ENCODE results near the gene TRIM68. TPM values are rescaled to one million over a fixed set of nuclear protein-coding genes. Genes with fewer than 3 reads are reported as not detected.

The TRIM68 gene
- total RNA-seq, 1 donor from 2014 or later: 11.5 TPM

- Mint-ChIP-seq H3K36me3 (ENCODE audit: low read depth, unreplicated experiment) (no peaks in the 10 kb centered on the region), H3K4me1 (ENCODE audit: low read depth, unreplicated experiment) (peaks cover 10% of the 10 kb centered on the region), H3K4me3 (ENCODE audit: unreplicated experiment) (no peak overlapping the region), H3K9me3 (ENCODE audit: unreplicated experiment) (no peaks in the 10 kb centered on the region), H3K27me3 (ENCODE audit: low read depth, unreplicated experiment) (peaks cover 3% of the 10 kb centered on the region), H3K27ac (ENCODE audit: unreplicated experiment) (no peak overlapping the region)
- no peak overlapping the region for H3K4me2 ChIP-seq (ENCODE audit: low read length)
- H2AFZ ChIP-seq (ENCODE audit: low read depth, low read length): no peak overlapping the region
- no peaks in the 10 kb centered on the region for H4K20me1 ChIP-seq (ENCODE audit: insufficient read depth, low read length)
- no peak for FAIRE-seq
- no peaks in the 10 kb centered on the region for H3K27me3 ChIP-seq (ENCODE audit: insufficient read depth, low read length)
- no peak for TF ChIP-seq EZH2 (IDR thresholded peaks at IDR 0.05; ENCODE audit: insufficient read depth, low read length)
- TF ChIP-seq, protein P1, sequence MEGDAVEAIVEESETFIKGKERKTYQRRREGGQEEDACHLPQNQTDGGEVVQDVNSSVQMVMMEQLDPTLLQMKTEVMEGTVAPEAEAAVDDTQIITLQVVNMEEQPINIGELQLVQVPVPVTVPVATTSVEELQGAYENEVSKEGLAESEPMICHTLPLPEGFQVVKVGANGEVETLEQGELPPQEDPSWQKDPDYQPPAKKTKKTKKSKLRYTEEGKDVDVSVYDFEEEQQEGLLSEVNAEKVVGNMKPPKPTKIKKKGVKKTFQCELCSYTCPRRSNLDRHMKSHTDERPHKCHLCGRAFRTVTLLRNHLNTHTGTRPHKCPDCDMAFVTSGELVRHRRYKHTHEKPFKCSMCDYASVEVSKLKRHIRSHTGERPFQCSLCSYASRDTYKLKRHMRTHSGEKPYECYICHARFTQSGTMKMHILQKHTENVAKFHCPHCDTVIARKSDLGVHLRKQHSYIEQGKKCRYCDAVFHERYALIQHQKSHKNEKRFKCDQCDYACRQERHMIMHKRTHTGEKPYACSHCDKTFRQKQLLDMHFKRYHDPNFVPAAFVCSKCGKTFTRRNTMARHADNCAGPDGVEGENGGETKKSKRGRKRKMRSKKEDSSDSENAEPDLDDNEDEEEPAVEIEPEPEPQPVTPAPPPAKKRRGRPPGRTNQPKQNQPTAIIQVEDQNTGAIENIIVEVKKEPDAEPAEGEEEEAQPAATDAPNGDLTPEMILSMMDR (IDR thresholded peaks at IDR 0.05; ENCODE audit: insufficient read depth, low read depth, low read length): no peak
- no peak overlapping the region for H3K4me3 ChIP-seq (ENCODE audit: insufficient read depth, low read depth, low read length)
- H3K27ac ChIP-seq (ENCODE audit: low read depth, low read length): no peak overlapping the region
- no peak overlapping the region for H3K9ac ChIP-seq (ENCODE audit: low read length)
- H3K4me1 ChIP-seq (ENCODE audit: insufficient read depth, low read length): no peaks in the 10 kb centered on the region
- H3K36me3 ChIP-seq (ENCODE audit: insufficient read depth, low read length): no peaks in the 10 kb centered on the region
- no peaks in the 10 kb centered on the region for H3K9me3 ChIP-seq (ENCODE audit: insufficient read depth, low read depth, low read length)
- H3K79me2 ChIP-seq (ENCODE audit: insufficient read depth, low read length): no peaks in the 10 kb centered on the region
- DNase-seq (ENCODE audit: low read depth): no peak
Observed at GRCh38 chr11:4641501-4641900, 33.5 kb upstream of the TRIM68 start.

DNA sequence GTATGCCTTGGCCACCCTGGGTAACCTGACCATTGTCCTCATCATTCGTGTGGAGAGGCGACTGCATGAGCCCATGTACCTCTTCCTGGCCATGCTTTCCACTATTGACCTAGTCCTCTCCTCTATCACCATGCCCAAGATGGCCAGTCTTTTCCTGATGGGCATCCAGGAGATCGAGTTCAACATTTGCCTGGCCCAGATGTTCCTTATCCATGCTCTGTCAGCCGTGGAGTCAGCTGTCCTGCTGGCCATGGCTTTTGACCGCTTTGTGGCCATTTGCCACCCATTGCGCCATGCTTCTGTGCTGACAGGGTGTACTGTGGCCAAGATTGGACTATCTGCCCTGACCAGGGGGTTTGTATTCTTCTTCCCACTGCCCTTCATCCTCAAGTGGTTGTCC is 31.9 kb upstream of the TRIM68 start:
- Histone ChIP-seq H2AFZ (ENCODE audit: low read depth, low read length) (no peak overlapping the region), H3K79me2 (ENCODE audit: insufficient read depth, low read length) (no peaks in the 10 kb centered on the region), H3K4me1 (ENCODE audit: insufficient read depth, low read length) (no peaks in the 10 kb centered on the region), H3K27me3 (ENCODE audit: insufficient read depth, low read length) (peaks cover 3% of the 10 kb centered on the region), H3K36me3 (ENCODE audit: insufficient read depth, low read length) (no peaks in the 10 kb centered on the region), H3K4me2 (ENCODE audit: low read length) (no peak overlapping the region), H3K9ac (ENCODE audit: low read length) (no peak overlapping the region), H4K20me1 (ENCODE audit: insufficient read depth, low read length) (no peaks in the 10 kb centered on the region), H3K27ac (ENCODE audit: low read depth, low read length) (no peak overlapping the region), H3K4me3 (ENCODE audit: insufficient read depth, low read depth, low read length) (no peak overlapping the region), H3K9me3 (ENCODE audit: insufficient read depth, low read depth, low read length) (no peaks in the 10 kb centered on the region)
- DNase-seq (ENCODE audit: low read depth) (no peak), FAIRE-seq (no peak)
- Mint-ChIP-seq H3K4me1 (ENCODE audit: low read depth, unreplicated experiment) (peaks cover 10% of the 10 kb centered on the region), H3K9me3 (ENCODE audit: unreplicated experiment) (no peaks in the 10 kb centered on the region), H3K4me3 (ENCODE audit: unreplicated experiment) (no peak overlapping the region), H3K27ac (ENCODE audit: unreplicated experiment) (no peak overlapping the region), H3K27me3 (ENCODE audit: low read depth, unreplicated experiment) (peaks cover 3% of the 10 kb centered on the region), H3K36me3 (ENCODE audit: low read depth, unreplicated experiment) (no peaks in the 10 kb centered on the region)
- TF ChIP-seq, protein P1 (IDR thresholded peaks at IDR 0.05; ENCODE audit: insufficient read depth, low read depth, low read length): no peak
- TF ChIP-seq EZH2 (IDR thresholded peaks at IDR 0.05; ENCODE audit: insufficient read depth, low read length): no peak

GRCh38 chr11:4637662-4638047 is 29.6 kb upstream of the TRIM68 start:
- DNase-seq (ENCODE audit: low read depth): no peak
- no peak overlapping the region for H2AFZ ChIP-seq (ENCODE audit: low read depth, low read length)

More at GRCh38 chr11:4637662-4638047, 29.6 kb upstream of the TRIM68 start:
- Mint-ChIP-seq H3K27ac (ENCODE audit: unreplicated experiment) (no peak overlapping the region), H3K27me3 (ENCODE audit: low read depth, unreplicated experiment) (no peaks in the 10 kb centered on the region), H3K4me1 (ENCODE audit: low read depth, unreplicated experiment) (peaks cover 8% of the 10 kb centered on the region), H3K4me3 (ENCODE audit: unreplicated experiment) (no peak overlapping the region), H3K36me3 (ENCODE audit: low read depth, unreplicated experiment) (no peaks in the 10 kb centered on the region), H3K9me3 (ENCODE audit: unreplicated experiment) (no peaks in the 10 kb centered on the region)
- no peaks in the 10 kb centered on the region for H3K36me3 ChIP-seq (ENCODE audit: insufficient read depth, low read length)
- no peaks in the 10 kb centered on the region for H3K79me2 ChIP-seq (ENCODE audit: insufficient read depth, low read length)
- H3K9ac ChIP-seq (ENCODE audit: low read length): no peak overlapping the region
- H3K4me3 ChIP-seq (ENCODE audit: insufficient read depth, low read depth, low read length): no peak overlapping the region
- H3K27me3 ChIP-seq (ENCODE audit: insufficient read depth, low read length): peaks cover 3% of the 10 kb centered on the region
- TF ChIP-seq, protein P1 (IDR thresholded peaks at IDR 0.05; ENCODE audit: insufficient read depth, low read depth, low read length): no peak
- TF ChIP-seq EZH2 (IDR thresholded peaks at IDR 0.05; ENCODE audit: insufficient read depth, low read length): no peak
- no peak overlapping the region for H3K27ac ChIP-seq (ENCODE audit: low read depth, low read length)
- no peaks in the 10 kb centered on the region for H3K4me1 ChIP-seq (ENCODE audit: insufficient read depth, low read length)
- H4K20me1 ChIP-seq (ENCODE audit: insufficient read depth, low read length): no peaks in the 10 kb centered on the region
- no peak overlapping the region for H3K4me2 ChIP-seq (ENCODE audit: low read length)
- H3K9me3 ChIP-seq (ENCODE audit: insufficient read depth, low read depth, low read length): no peaks in the 10 kb centered on the region
- no peak for FAIRE-seq

All from astrocyte (in vitro differentiated cells and primary cell).